BLaER1 (cell line): ENCODE data around the gene ASTN2.

Experiments
- H3K27ac ChIP-seq: shearing (Covaris generic); formaldehyde crosslinking; 2 replicates; pipeline ENCODE4 v1.8.1; 2022
- H3K27me3 ChIP-seq: shearing (Covaris generic); formaldehyde crosslinking; 2 replicates; pipeline ENCODE4 v1.8.1; 2022
- H3K36me3 ChIP-seq: shearing (Covaris generic); formaldehyde crosslinking; 2 replicates; pipeline ENCODE4 v1.8.1; 2022
- H3K4me1 ChIP-seq: shearing (Covaris generic); formaldehyde crosslinking; 2 replicates; pipeline ENCODE4 v1.8.1; 2022
- H3K4me2 ChIP-seq: shearing (Covaris generic); formaldehyde crosslinking; 2 replicates; pipeline ENCODE4 v1.8.1; 2022
- H3K4me3 ChIP-seq: shearing (Covaris generic); formaldehyde crosslinking; 2 replicates; pipeline ENCODE4 v1.8.1; 2022
- H3K9ac ChIP-seq: shearing (Covaris generic); formaldehyde crosslinking; 2 replicates; pipeline ENCODE4 v1.8.1; 2022
- H3K9me3 ChIP-seq: shearing (Covaris generic); formaldehyde crosslinking; 2 replicates; pipeline ENCODE4 v1.8.1; 2022
- H4K20me1 ChIP-seq: shearing (Covaris generic); formaldehyde crosslinking; 2 replicates; pipeline ENCODE4 v1.8.1; 2022
- Cebpa-rat ChIP-seq: shearing (Covaris generic); IDR thresholded peaks from 2 replicates; pipeline ENCODE4 v1.8.1; 2022

The ASTN2 gene

GRCh38 chr9:116547729-116548426 is 867.0 kb downstream of the ASTN2 start:
- Histone ChIP-seq H3K27me3 (no peaks in the 10 kb centered on the region), H3K27ac (peak overlapping the region; percentile 26; the same call in 1 of the 2 replicates), H3K9me3 (no peaks in the 10 kb centered on the region), H3K4me2 (peak overlapping the region; percentile 69), H3K36me3 (no peaks in the 10 kb centered on the region), H4K20me1 (no peaks in the 10 kb centered on the region), H3K4me3 (no peak overlapping the region), H3K4me1 (peaks cover 81% of the 10 kb centered on the region), H3K9ac (no peak overlapping the region)
- TF ChIP-seq Cebpa-rat, result no peak

DNA sequence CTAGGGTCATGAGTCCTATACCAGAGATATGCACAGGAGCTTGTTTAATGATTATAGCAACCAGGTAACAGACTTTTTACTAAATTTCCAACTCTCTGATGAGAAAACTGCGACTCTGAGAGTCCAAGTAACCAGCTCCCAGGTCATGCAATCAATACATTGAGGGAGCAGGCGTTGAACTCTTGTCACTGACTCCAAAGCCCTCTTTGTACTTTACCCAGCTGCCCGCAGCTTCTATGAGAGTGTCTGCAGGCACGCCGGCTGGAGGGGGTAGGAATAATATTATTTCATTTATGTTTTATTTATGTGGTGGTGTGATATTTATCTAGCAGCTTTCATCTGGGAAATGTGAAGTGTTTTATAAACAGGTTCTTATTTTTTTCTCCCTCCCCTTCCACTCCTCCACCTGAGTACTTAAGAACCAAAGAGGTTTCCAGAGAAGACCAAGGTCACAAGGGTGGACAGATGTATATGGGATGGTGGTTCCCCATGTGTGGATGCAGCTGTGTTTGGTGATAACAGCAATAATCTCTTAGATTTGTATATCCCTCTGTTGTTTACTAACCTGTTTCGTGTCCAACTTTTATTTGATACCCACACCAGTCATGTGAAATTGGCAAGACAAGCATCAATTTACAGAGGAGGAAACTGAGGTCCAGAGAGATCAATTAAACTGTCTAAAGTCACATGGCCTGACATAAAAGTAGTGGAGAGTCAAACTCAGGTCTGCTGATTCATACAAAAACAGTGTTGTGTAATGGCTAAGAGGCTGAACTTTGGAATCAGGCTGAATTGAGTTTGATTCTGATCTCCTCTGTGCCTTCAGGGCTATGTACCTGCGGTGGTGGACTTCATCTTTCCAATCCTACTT is 867.9 kb downstream of the ASTN2 start:
- Histone ChIP-seq H3K36me3 (no peaks in the 10 kb centered on the region), H3K27me3 (no peaks in the 10 kb centered on the region), H3K4me1 (peaks cover 81% of the 10 kb centered on the region), H3K27ac (no peak overlapping the region), H3K4me3 (no peak overlapping the region), H3K4me2 (peak overlapping the region; percentile 69; the same call in 1 of the 2 replicates), H4K20me1 (no peaks in the 10 kb centered on the region), H3K9me3 (no peaks in the 10 kb centered on the region), H3K9ac (no peak overlapping the region)
- no peak for TF ChIP-seq Cebpa-rat

DNA sequence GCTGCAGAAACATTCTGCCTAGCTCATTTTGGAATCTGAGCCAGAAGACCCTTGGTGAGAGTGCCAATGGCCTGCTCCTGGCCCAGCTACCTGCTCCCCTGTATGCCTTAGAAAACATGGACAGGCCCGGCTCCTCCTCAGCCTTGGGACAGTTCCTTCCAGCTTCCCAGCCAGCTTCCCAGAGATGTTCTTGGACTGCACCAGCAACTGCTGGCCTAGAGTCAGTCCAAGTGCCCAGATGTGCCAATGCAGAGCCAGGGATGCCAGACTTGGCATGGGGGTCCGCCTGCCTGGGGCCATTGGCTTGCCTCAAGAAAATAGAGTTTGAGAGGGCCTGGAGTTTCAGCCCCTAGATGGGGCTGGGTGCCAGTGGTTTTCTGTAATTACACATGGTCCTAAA is 870.0 kb downstream of the ASTN2 start:
- no peaks in the 10 kb centered on the region for H4K20me1 ChIP-seq
- H3K9ac ChIP-seq, result no peak overlapping the region
- peaks cover 68% of the 10 kb centered on the region for H3K4me1 ChIP-seq
- no peak for TF ChIP-seq Cebpa-rat
- H3K36me3 ChIP-seq, result no peaks in the 10 kb centered on the region
- H3K27ac ChIP-seq, result peak overlapping the region; percentile 40; the same call in 1 of the 2 replicates
- H3K4me2 ChIP-seq, result peak overlapping the region; percentile 46; the same call in 1 of the 2 replicates
- H3K9me3 ChIP-seq, result no peaks in the 10 kb centered on the region
- no peak overlapping the region for H3K4me3 ChIP-seq
- H3K27me3 ChIP-seq, result no peaks in the 10 kb centered on the region

DNA sequence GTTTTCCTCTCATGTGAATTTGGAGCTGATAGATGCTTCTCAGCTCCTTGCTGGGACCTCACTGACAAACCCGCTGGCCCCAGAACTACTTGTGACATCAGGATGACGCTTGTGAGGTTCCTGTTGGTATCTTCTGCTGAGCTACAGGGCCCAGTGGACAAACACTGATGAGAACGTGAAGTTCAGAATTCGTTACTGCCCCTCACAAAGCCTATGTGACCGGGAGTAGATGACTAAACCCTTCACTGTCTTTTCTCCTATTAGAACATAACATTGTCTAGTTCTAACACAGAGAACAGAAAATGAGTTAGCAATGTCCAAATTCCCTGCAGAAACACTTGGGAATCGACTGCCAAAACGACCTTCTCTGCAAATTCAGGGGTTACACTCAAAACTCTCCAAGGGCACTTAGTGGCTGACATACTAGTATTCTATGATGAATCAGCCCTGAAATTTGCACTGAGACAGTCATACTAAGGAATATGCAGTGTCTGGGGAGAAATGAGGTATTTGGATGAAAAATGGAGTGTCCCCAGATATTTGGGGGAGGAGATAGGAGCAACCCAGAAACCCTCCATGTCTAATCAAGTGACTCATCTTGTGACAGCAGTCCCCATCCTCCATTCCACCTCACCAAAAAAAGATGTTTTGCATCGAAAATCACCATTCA is 871.0 kb downstream of the ASTN2 start:
- Histone ChIP-seq H3K27ac (no peak overlapping the region), H3K4me2 (peak overlapping the region; percentile 46), H3K9ac (no peak overlapping the region), H3K27me3 (no peaks in the 10 kb centered on the region), H4K20me1 (no peaks in the 10 kb centered on the region), H3K9me3 (no peaks in the 10 kb centered on the region), H3K4me1 (peaks cover 58% of the 10 kb centered on the region), H3K36me3 (no peaks in the 10 kb centered on the region), H3K4me3 (no peak overlapping the region)
- TF ChIP-seq Cebpa-rat, result no peak

DNA sequence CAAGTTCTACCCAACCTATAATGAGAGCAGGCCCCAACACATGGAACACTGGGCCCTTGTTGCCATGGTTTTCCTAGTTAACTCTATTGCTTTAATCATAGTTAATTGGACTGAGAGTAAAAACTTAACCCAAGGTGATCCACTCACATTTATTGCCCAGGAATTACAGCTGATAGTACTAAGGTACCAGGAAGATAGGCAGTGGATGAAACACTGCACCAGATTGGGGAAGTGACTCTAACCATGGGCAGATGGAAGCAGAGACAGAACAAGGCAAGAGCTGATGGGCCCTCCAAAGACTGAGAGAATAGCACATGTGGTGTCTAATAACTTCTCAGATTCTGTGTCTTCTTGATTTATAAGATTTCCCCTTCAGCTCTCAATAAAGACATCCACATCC is 873.5 kb downstream of the ASTN2 start:
- H3K4me1 ChIP-seq, result peaks cover 34% of the 10 kb centered on the region
- H3K4me2 ChIP-seq, result no peak overlapping the region
- H4K20me1 ChIP-seq, result no peaks in the 10 kb centered on the region
- no peak for TF ChIP-seq Cebpa-rat
- H3K27ac ChIP-seq, result no peak overlapping the region
- H3K27me3 ChIP-seq, result no peaks in the 10 kb centered on the region
- H3K4me3 ChIP-seq, result no peak overlapping the region
- peaks cover 4% of the 10 kb centered on the region; the same call in 1 of the 2 replicates for H3K9me3 ChIP-seq
- no peak overlapping the region for H3K9ac ChIP-seq
- H3K36me3 ChIP-seq, result no peaks in the 10 kb centered on the region

GRCh38 chr9:116539549-116539948 is 875.3 kb downstream of the ASTN2 start:
- H3K4me2 ChIP-seq, result no peak overlapping the region
- H3K4me3 ChIP-seq, result no peak overlapping the region
- TF ChIP-seq Cebpa-rat, result no peak
- no peaks in the 10 kb centered on the region for H4K20me1 ChIP-seq
- H3K36me3 ChIP-seq, result no peaks in the 10 kb centered on the region
- peaks cover 4% of the 10 kb centered on the region; the same call in 1 of the 2 replicates for H3K9me3 ChIP-seq
- H3K4me1 ChIP-seq, result peaks cover 18% of the 10 kb centered on the region
- H3K27ac ChIP-seq, result no peak overlapping the region
- no peak overlapping the region for H3K9ac ChIP-seq
- no peaks in the 10 kb centered on the region for H3K27me3 ChIP-seq

DNA sequence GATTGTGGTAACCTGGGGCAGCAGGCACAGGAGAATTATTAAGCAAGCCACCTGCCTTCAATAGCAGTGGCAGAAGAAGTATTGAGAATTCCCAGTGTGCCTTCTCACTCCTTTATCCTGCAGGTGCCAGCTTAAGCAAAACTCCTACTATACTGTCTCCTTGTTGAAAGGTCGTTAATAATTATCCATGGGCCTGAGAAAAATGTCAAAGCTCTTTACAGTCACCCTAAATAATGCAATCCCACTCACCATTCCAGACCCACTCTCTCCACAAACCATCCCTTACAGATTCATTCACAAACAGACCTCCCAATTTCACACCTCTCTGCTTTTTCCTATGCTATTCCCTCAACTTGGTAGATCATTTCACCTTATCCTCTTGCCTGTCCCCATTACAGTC is 889.2 kb downstream of the ASTN2 start:
- H3K9me3 ChIP-seq, result peaks cover 13% of the 10 kb centered on the region
- H3K36me3 ChIP-seq, result no peaks in the 10 kb centered on the region
- no peak overlapping the region for H3K9ac ChIP-seq
- no peak overlapping the region for H3K4me3 ChIP-seq
- no peak overlapping the region for H3K4me2 ChIP-seq
- no peaks in the 10 kb centered on the region for H4K20me1 ChIP-seq
- no peak for TF ChIP-seq Cebpa-rat
- H3K27me3 ChIP-seq, result no peaks in the 10 kb centered on the region
- no peaks in the 10 kb centered on the region for H3K4me1 ChIP-seq
- no peak overlapping the region for H3K27ac ChIP-seq

DNA sequence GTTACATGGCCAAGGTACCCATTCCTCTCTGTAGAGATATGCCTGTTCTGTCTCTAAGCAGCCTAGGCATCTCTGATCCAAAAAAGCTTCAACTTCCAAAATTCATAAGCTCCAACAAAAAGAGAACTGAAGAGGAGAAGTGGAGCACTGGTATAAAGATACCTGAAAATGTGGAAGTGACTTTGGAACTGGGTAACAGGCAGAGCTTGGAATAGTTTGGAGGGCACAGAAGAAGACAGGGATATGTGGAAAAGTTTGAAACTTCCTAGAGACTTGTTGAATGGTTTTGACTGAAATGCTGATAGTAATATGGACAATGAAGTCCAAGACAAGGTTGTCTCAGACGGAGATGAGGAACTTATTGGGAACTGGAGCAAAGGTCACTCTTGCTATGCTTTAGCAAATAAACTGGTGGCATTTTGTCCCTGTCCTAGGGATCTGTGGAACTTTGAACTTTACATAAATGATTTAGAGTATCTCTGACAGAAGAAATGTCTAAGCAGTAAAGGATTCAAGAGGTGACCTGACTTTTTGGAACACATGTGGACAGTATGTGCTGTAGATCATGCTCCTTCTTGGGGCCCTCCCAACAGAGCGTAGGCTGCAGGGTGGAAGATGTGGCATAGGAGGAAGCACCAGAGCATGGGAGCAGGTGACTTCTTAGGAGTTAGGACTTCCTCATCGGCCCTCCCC is 889.9 kb downstream of the ASTN2 start:
- H3K4me1 ChIP-seq, result no peaks in the 10 kb centered on the region
- H4K20me1 ChIP-seq, result no peaks in the 10 kb centered on the region
- H3K27me3 ChIP-seq, result no peaks in the 10 kb centered on the region
- H3K36me3 ChIP-seq, result no peaks in the 10 kb centered on the region
- H3K4me3 ChIP-seq, result no peak overlapping the region
- TF ChIP-seq Cebpa-rat, result no peak
- H3K9ac ChIP-seq, result no peak overlapping the region
- H3K27ac ChIP-seq, result no peak overlapping the region
- H3K4me2 ChIP-seq, result no peak overlapping the region
- peaks cover 13% of the 10 kb centered on the region for H3K9me3 ChIP-seq

GRCh38 chr9:116520218-116520617 is 894.6 kb downstream of the ASTN2 start:
- no peak for TF ChIP-seq Cebpa-rat
- Histone ChIP-seq H4K20me1 (no peaks in the 10 kb centered on the region), H3K9ac (no peak overlapping the region), H3K4me2 (no peak overlapping the region), H3K9me3 (peaks cover 5% of the 10 kb centered on the region; the same call in 1 of the 2 replicates), H3K4me1 (no peaks in the 10 kb centered on the region), H3K4me3 (no peak overlapping the region), H3K36me3 (no peaks in the 10 kb centered on the region), H3K27ac (no peak overlapping the region), H3K27me3 (no peaks in the 10 kb centered on the region)
